ENCODE results near the gene CUX1.

CUX1 gene

GRCh38 chr7:102253066-102253972 is 435.9 kb downstream of the CUX1 start:
- DNase-seq (ENCODE audit: low read depth), result no peak
- TF ChIP-seq, protein P1, sequence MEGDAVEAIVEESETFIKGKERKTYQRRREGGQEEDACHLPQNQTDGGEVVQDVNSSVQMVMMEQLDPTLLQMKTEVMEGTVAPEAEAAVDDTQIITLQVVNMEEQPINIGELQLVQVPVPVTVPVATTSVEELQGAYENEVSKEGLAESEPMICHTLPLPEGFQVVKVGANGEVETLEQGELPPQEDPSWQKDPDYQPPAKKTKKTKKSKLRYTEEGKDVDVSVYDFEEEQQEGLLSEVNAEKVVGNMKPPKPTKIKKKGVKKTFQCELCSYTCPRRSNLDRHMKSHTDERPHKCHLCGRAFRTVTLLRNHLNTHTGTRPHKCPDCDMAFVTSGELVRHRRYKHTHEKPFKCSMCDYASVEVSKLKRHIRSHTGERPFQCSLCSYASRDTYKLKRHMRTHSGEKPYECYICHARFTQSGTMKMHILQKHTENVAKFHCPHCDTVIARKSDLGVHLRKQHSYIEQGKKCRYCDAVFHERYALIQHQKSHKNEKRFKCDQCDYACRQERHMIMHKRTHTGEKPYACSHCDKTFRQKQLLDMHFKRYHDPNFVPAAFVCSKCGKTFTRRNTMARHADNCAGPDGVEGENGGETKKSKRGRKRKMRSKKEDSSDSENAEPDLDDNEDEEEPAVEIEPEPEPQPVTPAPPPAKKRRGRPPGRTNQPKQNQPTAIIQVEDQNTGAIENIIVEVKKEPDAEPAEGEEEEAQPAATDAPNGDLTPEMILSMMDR (conservative IDR thresholded peaks at IDR 0.05; ENCODE audit: control insufficient read depth, insufficient read depth, low read depth, low read length), result no peak
- no peak overlapping the region for H3K4me3 ChIP-seq (ENCODE audit: control insufficient read depth, low read depth, low read length)

GRCh38 chr7:102253973-102254370 is 436.5 kb downstream of the CUX1 start:
- no peak overlapping the region for H3K4me3 ChIP-seq (ENCODE audit: control insufficient read depth, low read depth, low read length)
- TF ChIP-seq, protein P1 (conservative IDR thresholded peaks at IDR 0.05; ENCODE audit: control insufficient read depth, insufficient read depth, low read depth, low read length), result no peak
- no peak for DNase-seq (ENCODE audit: low read depth)

GRCh38 chr7:102254521-102254920 is 437.1 kb downstream of the CUX1 start:
- TF ChIP-seq, protein P1 (conservative IDR thresholded peaks at IDR 0.05; ENCODE audit: control insufficient read depth, insufficient read depth, low read depth, low read length), result no peak
- no peak for DNase-seq (ENCODE audit: low read depth)
- no peak overlapping the region for H3K4me3 ChIP-seq (ENCODE audit: control insufficient read depth, low read depth, low read length)

DNA sequence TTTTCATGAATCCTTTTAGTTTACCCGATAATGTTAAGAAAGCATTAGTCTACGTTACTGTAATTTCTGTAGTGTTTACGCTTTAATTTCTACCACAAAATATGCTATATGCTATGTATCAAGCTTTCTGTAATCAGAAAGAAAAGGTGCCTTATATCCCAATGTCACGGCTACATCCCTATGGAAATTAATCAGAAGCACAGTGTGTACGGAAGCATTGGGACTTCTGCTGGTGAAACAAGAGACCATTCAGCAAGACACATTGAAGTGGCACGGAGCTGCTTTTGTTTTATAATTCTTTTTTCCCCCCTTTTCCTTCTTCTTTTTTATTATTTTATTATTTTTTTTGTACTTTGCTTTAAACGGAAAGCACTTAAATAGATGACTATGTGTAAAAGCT is 438.1 kb downstream of the CUX1 start:
- TF ChIP-seq, protein P1 (conservative IDR thresholded peaks at IDR 0.05; ENCODE audit: control insufficient read depth, insufficient read depth, low read depth, low read length), result no peak
- no peak overlapping the region for H3K4me3 ChIP-seq (ENCODE audit: control insufficient read depth, low read depth, low read length)
- no peak for DNase-seq (ENCODE audit: low read depth)

GRCh38 chr7:102255916-102256315 is 438.5 kb downstream of the CUX1 start:
- TF ChIP-seq, protein P1 (conservative IDR thresholded peaks at IDR 0.05; ENCODE audit: control insufficient read depth, insufficient read depth, low read depth, low read length), result no peak
- no peak for DNase-seq (ENCODE audit: low read depth)
- no peak overlapping the region for H3K4me3 ChIP-seq (ENCODE audit: control insufficient read depth, low read depth, low read length)

DNA sequence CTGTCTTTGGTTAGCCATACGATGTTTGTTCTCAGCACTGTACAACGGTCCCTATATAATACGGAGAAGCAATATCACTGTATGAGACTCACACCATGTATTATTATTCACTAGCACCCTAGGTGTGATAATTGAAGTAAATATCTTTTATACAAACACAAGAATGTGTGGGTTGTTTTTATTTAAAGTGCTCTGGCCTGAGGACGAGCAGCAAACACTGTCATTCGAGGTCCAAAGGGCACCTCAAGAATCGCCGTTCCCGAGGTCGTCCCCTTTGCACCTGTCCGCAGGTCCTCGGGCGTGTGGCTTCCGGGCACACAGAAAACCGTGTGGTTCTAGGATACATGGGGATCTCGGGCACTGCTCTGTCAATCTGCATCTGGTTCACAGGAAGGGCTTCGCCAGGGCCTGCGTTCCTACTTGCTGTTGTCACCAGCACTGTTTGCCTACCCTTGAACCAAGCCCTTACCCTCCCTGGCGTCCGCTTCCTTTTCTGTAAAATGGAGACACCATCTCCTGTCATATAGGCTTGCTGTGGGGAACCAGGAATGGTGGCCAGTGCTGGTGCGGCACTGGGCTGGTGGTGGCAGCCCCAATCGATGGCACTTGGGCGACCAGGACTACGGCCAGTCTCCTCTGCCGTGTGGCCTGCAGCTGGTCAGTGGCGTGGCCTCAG is 440.8 kb downstream of the CUX1 start:
- TF ChIP-seq, protein P1 (conservative IDR thresholded peaks at IDR 0.05; ENCODE audit: control insufficient read depth, insufficient read depth, low read depth, low read length), result no peak
- no peak overlapping the region for H3K4me3 ChIP-seq (ENCODE audit: control insufficient read depth, low read depth, low read length)
- no peak for DNase-seq (ENCODE audit: low read depth)

All from fibroblast of mammary gland (primary cell).